Measurements from ENCODE around the gene DPYSL4. TPM values are rescaled to one million over a fixed set of nuclear protein-coding genes. Genes with fewer than 3 reads are reported as not detected.

Gene DPYSL4
- total RNA-seq, 4 donors from 2014 or later: 0.79 TPM; not detected in 3

DNA sequence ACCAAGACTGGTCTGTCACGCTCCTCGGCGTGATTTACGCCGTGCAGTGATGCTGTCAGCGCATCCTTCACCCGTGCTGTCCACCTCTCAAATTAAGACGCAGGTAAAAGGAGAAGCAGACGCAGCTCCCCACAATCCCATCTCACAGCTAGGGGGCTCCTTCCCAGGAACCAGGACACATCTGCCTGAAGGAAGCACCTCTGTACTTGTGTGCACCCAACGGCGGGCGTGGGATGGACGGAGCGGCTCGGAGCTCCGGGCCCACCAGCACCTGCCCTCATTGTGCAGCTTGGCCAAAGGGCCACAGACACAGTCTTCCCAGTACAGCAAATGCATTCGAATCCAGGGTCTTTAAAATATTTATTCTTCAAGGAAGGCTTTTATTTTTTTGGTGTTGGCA lies 65.7 kb downstream of the DPYSL4 start:
- WGBS, 2 donors (ENCODE audit: low coverage in 1 of 2): 83% methylated on average over 17 of the region's 17 CpGs; no CpG with 5 or more reads in 1 of the 2 donors
- Histone ChIP-seq H3K4me3 (no peak overlapping the region), H3K27ac (no peak overlapping the region), H3K27me3 (no peaks in the 10 kb centered on the region), H3K36me3 (no peaks in the 10 kb centered on the region), H3K9me3 (no peaks in the 10 kb centered on the region), H3K4me1 (peaks cover 0 to 4% (median 2%) of the 10 kb centered on the region in 4 donors)
- in situ Hi-C loops (cut with MboI; ENCODE audit: low pct_ligation_motif_present in 1 of 4, low pct_unique_long_range_greater_than_20kb in 1 of 4, low sequenced_read_pairs in 3 of 4) (no loop called here), intact Hi-C loops (cut with DNase I; ENCODE audit: low total_unique reads) (no loop called here)
- no peak for DNase-seq
- TF ChIP-seq POLR2AphosphoS5 (IDR thresholded peaks at IDR 0.05): no peak
- TF ChIP-seq EP300 (IDR thresholded peaks at IDR 0.05; ENCODE audit: low read depth): no peak
- TF ChIP-seq POLR2A (IDR thresholded peaks at IDR 0.05): no peak
- TF ChIP-seq, protein P1, sequence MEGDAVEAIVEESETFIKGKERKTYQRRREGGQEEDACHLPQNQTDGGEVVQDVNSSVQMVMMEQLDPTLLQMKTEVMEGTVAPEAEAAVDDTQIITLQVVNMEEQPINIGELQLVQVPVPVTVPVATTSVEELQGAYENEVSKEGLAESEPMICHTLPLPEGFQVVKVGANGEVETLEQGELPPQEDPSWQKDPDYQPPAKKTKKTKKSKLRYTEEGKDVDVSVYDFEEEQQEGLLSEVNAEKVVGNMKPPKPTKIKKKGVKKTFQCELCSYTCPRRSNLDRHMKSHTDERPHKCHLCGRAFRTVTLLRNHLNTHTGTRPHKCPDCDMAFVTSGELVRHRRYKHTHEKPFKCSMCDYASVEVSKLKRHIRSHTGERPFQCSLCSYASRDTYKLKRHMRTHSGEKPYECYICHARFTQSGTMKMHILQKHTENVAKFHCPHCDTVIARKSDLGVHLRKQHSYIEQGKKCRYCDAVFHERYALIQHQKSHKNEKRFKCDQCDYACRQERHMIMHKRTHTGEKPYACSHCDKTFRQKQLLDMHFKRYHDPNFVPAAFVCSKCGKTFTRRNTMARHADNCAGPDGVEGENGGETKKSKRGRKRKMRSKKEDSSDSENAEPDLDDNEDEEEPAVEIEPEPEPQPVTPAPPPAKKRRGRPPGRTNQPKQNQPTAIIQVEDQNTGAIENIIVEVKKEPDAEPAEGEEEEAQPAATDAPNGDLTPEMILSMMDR (IDR thresholded peaks at IDR 0.05): no peak

DNA sequence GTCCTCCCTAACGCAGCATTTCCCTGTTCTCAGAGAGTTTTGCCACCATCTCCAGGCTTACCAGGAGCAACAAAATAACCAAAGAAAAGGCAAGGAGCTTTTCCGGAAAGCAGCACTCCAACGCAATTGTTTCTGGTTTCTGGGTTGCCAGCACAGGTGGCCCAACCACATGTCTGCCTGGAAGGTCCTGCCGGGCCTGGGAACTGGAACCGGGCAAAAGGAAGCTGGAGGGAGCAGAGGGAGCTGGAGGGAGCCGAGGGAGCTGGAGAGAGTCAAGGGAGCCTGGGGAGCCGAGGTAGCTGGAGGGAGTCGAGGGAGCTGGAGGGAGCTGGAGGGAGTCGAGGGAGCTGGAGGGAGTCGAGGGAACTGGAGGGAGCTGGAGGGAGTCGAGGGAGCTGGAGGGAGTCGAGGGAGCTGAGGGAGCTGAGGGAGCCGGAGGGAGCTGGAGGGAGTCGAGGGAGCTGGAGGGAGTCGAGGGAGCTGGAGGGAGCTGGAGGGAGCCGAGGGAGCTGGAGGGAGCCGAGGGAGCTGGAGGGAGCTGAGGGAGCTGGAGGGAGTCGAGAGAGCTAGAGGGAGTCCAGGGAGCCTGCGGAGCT lies 66.4 kb downstream of the DPYSL4 start:
- 57% methylated on average over 14 to 19 of the region's 19 CpGs for whole genome bisulfite sequencing, 2 donors (ENCODE audit: low coverage in 1 of 2)
- H3K9me3 ChIP-seq: no peaks in the 10 kb centered on the region
- TF ChIP-seq EP300 (IDR thresholded peaks at IDR 0.05; ENCODE audit: low read depth): no peak
- no peak for TF ChIP-seq POLR2AphosphoS5 (IDR thresholded peaks at IDR 0.05)
- no peak for TF ChIP-seq POLR2A (IDR thresholded peaks at IDR 0.05)
- TF ChIP-seq, protein P1 (IDR thresholded peaks at IDR 0.05): no peak
- no peak overlapping the region for H3K4me3 ChIP-seq
- intact Hi-C loops (cut with DNase I; ENCODE audit: low total_unique reads): no loop called here
- in situ Hi-C loops (cut with MboI; ENCODE audit: low pct_ligation_motif_present in 1 of 4, low pct_unique_long_range_greater_than_20kb in 1 of 4, low sequenced_read_pairs in 3 of 4): no loop called here
- H3K36me3 ChIP-seq: no peaks in the 10 kb centered on the region
- peaks cover 0 to 4% (median 2%) of the 10 kb centered on the region in 4 donors for H3K4me1 ChIP-seq
- H3K27me3 ChIP-seq: no peaks in the 10 kb centered on the region
- H3K27ac ChIP-seq: no peak overlapping the region
- DNase-seq: no peak

DNA sequence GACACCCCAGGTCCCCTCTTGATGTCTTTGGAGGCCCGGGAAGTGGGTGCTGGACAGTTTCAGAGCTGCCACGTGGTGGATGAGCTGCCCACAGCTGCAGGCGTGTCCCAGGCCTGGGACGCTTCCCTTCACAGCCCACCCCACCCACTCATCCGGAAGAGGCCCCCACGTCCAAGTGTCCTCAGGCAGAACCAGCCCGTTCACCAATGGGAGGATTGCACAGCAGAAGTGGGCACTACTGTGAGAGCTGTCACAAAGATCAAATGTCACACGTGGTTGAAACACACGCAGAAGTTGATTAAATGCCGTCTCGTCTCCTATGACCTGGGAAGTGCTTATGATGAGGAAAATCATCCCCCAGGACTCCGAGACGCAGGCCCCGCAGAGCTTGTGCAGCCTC lies 68.1 kb downstream of the DPYSL4 start:
- no peak for DNase-seq
- Histone ChIP-seq H3K9me3 (no peaks in the 10 kb centered on the region), H3K27me3 (no peaks in the 10 kb centered on the region), H3K4me3 (no peak overlapping the region), H3K36me3 (no peaks in the 10 kb centered on the region), H3K4me1 (no peaks in the 10 kb centered on the region), H3K27ac (no peak overlapping the region)
- TF ChIP-seq POLR2AphosphoS5 (IDR thresholded peaks at IDR 0.05) (no peak), EP300 (IDR thresholded peaks at IDR 0.05; ENCODE audit: low read depth) (no peak), POLR2A (IDR thresholded peaks at IDR 0.05) (no peak)
- TF ChIP-seq, protein P1 (IDR thresholded peaks at IDR 0.05): no peak
- intact Hi-C loops (cut with DNase I; ENCODE audit: low total_unique reads) (no loop called here), in situ Hi-C loops (cut with MboI; ENCODE audit: low pct_ligation_motif_present in 1 of 4, low pct_unique_long_range_greater_than_20kb in 1 of 4, low sequenced_read_pairs in 3 of 4) (no loop called here)
- 72% methylated on average over 14 of the region's 14 CpGs; no CpG with 5 or more reads in 1 of the 2 donors for WGBS, 2 donors (ENCODE audit: low coverage in 1 of 2)

Other genes with a start within 250 kb of the DPYSL4 start
- 10 to 100 TPM in 3 of 4 donors, 1 to 10 TPM in 1; 9.7 to 36.8 (median 27.6) TPM for gene BNIP3, start 205.0 kb upstream of the DPYSL4 start, total RNA-seq
- 1 to 10 TPM in 1 of 4 donors, under 1 TPM in 3; 0.14 to 1.1 (median 0.28) TPM for gene JAKMIP3, start 121.0 kb upstream of the DPYSL4 start, total RNA-seq
- gene STK32C, start 121.0 kb downstream of the DPYSL4 start, total RNA-seq: 1 to 10 TPM in 3 of 4 donors, not detected in 1; 2.2 to 7.8 (median 3.7) TPM
- 10 to 100 TPM in 1 of 4 donors, 1 to 10 TPM in 2, not detected in 1; 5.9 to 69.5 (median 8.3) TPM for gene LRRC27, start 145.2 kb downstream of the DPYSL4 start, total RNA-seq
- 100 to 1,000 TPM in 1 of 4 donors, 10 to 100 TPM in 3; 45.9 to 129 (median 61.2) TPM for gene PWWP2B, start 210.3 kb downstream of the DPYSL4 start, total RNA-seq